GM12878 (cell line): ENCODE data around the gene SCN8A.

Source experiments
- CHD2 ChIP-seq: IDR thresholded peaks from 2 replicates; pipeline ENCODE4 v1.6.1; 2011; ENCODE audit warnings: low read depth, low read length, improper control_type of control experiment, borderline replicate concordance
- JUND ChIP-seq: IDR thresholded peaks from 2 replicates; pipeline ENCODE4 v1.6.1; 2012; ENCODE audit warnings: low read depth, mild to moderate bottlenecking, low read length, improper control_type of control experiment, moderate library complexity
- MXI1 ChIP-seq: fragments of 150-350 bp; IDR thresholded peaks from 2 replicates; pipeline ENCODE4 v1.6.1; 2011; ENCODE audit warnings: low read depth, mild to moderate bottlenecking, inconsistent platforms, low read length, improper control_type of control experiment
- PAX5 ChIP-seq: IDR thresholded peaks from 2 replicates; pipeline ENCODE4 v1.6.1; 2011; ENCODE audit warnings: low read depth, low read length, borderline replicate concordance
- PAX8 ChIP-seq: fragments of 450-650 bp; IDR thresholded peaks from 2 replicates; pipeline ENCODE4 v1.6.1; 2017; ENCODE audit warnings: mild to moderate bottlenecking, moderate library complexity
- POLR2A ChIP-seq: IDR thresholded peaks from 2 replicates; pipeline ENCODE4 v1.6.1; 2011; ENCODE audit warnings: low read depth, mild to moderate bottlenecking, low read length
- TAF1 ChIP-seq: IDR thresholded peaks from 2 replicates; pipeline ENCODE4 v1.6.1; 2011; ENCODE audit warnings: mild to moderate bottlenecking, low read depth, low read length, borderline replicate concordance
- TBL1XR1 ChIP-seq: IDR thresholded peaks from 2 replicates; pipeline ENCODE4 v1.6.1; 2012; ENCODE audit warnings: low read depth, low read length, improper control_type of control experiment
- TF ChIP-seq, protein P1 (sequence below), 3 experiments: IDR thresholded peaks in 2 of 3; conservative IDR thresholded peaks in 1 of 3; 2 replicates each; pipeline ENCODE4 v1.5.1; 2011; ENCODE audit warnings: low read depth in 3 of 3, low read length in 3 of 3, mild to moderate bottlenecking in 3 of 3, control low read depth in 2 of 3, moderate library complexity in 2 of 3, inconsistent platforms in 1 of 3, mixed read lengths in 1 of 3; ENCODE audit not compliant: control insufficient read depth in 2 of 3, insufficient read depth in 1 of 3; ENCODE audit errors: extremely low read depth in 1 of 3

DNA sequence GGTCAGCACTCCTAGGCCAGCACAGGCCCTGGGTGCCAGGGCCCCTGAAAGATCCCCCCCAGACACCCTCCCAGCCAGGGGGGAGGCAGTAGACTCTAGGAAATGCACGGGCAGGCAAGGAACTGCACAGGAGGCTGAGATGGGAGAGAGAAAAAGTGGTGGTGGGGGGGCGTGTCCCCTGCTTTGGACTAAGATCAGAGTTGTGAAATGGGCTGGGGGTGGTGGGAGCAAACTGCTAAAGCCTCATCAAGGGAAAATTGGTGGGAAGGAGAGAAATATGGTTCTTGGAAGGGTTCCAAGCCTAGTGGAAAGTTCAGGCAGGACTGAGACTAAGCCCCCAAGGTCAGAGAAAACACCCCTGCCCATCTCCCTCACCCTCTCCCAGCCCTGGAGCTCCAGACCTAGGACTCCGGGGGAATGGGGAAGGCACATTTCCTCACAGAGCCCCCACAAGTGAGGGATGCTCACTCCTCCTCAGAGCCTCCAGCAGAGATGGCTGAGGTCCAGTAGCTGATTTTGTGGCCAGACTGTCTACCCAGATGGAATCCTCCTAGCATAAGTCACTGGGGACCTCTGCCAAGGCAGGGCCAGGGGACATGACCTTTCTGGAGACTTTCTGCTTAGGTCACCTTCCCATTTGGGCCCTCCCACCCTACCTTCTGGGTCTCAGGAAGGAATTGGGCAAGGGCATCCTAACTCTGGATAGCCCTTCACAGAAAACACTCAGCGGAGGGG lies 227.7 kb downstream of the SCN8A start:
- TF ChIP-seq POLR2A (no peak), MXI1 (no peak), TAF1 (no peak), PAX5 (no peak), JUND (no peak), TBL1XR1 (no peak), CHD2 (no peak), PAX8 (no peak)
- TF ChIP-seq, protein P1, sequence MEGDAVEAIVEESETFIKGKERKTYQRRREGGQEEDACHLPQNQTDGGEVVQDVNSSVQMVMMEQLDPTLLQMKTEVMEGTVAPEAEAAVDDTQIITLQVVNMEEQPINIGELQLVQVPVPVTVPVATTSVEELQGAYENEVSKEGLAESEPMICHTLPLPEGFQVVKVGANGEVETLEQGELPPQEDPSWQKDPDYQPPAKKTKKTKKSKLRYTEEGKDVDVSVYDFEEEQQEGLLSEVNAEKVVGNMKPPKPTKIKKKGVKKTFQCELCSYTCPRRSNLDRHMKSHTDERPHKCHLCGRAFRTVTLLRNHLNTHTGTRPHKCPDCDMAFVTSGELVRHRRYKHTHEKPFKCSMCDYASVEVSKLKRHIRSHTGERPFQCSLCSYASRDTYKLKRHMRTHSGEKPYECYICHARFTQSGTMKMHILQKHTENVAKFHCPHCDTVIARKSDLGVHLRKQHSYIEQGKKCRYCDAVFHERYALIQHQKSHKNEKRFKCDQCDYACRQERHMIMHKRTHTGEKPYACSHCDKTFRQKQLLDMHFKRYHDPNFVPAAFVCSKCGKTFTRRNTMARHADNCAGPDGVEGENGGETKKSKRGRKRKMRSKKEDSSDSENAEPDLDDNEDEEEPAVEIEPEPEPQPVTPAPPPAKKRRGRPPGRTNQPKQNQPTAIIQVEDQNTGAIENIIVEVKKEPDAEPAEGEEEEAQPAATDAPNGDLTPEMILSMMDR (IDR thresholded peaks at IDR 0.05 in 2 of 3, conservative IDR thresholded peaks at IDR 0.05 in 1 of 3; ENCODE audit: control insufficient read depth in 2 of 3, extremely low read depth in 1 of 3, insufficient read depth in 1 of 3, low read depth in 3 of 3, low read length in 3 of 3) = no peak
